MM.1S (cell line): ENCODE results near the gene GALNT4.

Experiments
- DNase-seq: peaks from one replicate; pipeline ENCODE4 v3.0.0-alpha.2; 2015
- H2AFZ ChIP-seq: fragments of 300-600 bp; sonication (generic); 2 replicates; pipeline ENCODE4 v1.6.0; 2016; ENCODE audit warnings: antibody characterized with exemption, low read length
- H3F3A ChIP-seq: fragments of 300-600 bp; sonication (generic); 2 replicates; pipeline ENCODE4 v1.6.1; 2016; ENCODE audit warnings: mild to moderate bottlenecking, antibody characterized with exemption, low read length, moderate library complexity, mixed read lengths; ENCODE audit not compliant: insufficient read depth
- H3K27ac ChIP-seq: fragments of 300-600 bp; sonication (generic); 2 replicates; pipeline ENCODE4 v1.5.1; 2016; ENCODE audit warnings: mild to moderate bottlenecking, low read length
- H3K27me3 ChIP-seq: fragments of 300-600 bp; sonication (generic); replicated peaks from 2 replicates; pipeline ENCODE4 v1.6.0; 2016; ENCODE audit warnings: low read length; ENCODE audit not compliant: insufficient read depth
- H3K36me3 ChIP-seq: fragments of 300-600 bp; sonication (generic); replicated peaks from 2 replicates; pipeline ENCODE4 v1.6.1; 2016; ENCODE audit warnings: mild to moderate bottlenecking, low read length, mixed read lengths; ENCODE audit not compliant: insufficient read depth
- H3K4me1 ChIP-seq: fragments of 300-600 bp; sonication (generic); 2 replicates; pipeline ENCODE4 v1.6.1; 2016; ENCODE audit warnings: low read length, mixed read lengths
- H3K4me2 ChIP-seq: fragments of 300-600 bp; sonication (generic); 2 replicates; pipeline ENCODE4 v1.6.0; 2016; ENCODE audit warnings: low read depth, low read length
- H3K4me3 ChIP-seq: fragments of 300-600 bp; sonication (generic); 2 replicates; pipeline ENCODE4 v1.5.1; 2016; ENCODE audit warnings: low read length, mixed read lengths
- H3K79me2 ChIP-seq: fragments of 300-600 bp; sonication (generic); 2 replicates; pipeline ENCODE4 v1.6.1; 2016; ENCODE audit warnings: mixed run types, low read length, mixed read lengths
- H3K9ac ChIP-seq: fragments of 300-600 bp; sonication (generic); 2 replicates; pipeline ENCODE4 v1.6.1; 2016; ENCODE audit warnings: low read length, mixed read lengths
- H3K9me2 ChIP-seq: fragments of 300-600 bp; sonication (generic); replicated peaks from 2 replicates; pipeline ENCODE4 v1.6.1; 2016; ENCODE audit warnings: mild to moderate bottlenecking, low read length, mixed read lengths; ENCODE audit not compliant: insufficient read depth
- H3K9me3 ChIP-seq: fragments of 300-600 bp; sonication (generic); replicated peaks from 2 replicates; pipeline ENCODE4 v1.6.1; 2016; ENCODE audit warnings: mild to moderate bottlenecking, low read length, mixed read lengths; ENCODE audit not compliant: insufficient read depth
- H4K20me1 ChIP-seq: fragments of 300-600 bp; sonication (generic); 2 replicates; pipeline ENCODE4 v1.6.1; 2016; ENCODE audit warnings: mild to moderate bottlenecking, low read length, moderate library complexity, mixed read lengths; ENCODE audit not compliant: insufficient read depth
- EZH2 ChIP-seq: fragments of 300-600 bp; sonication (generic); optimal IDR thresholded peaks from 2 replicates; pipeline ENCODE3; 2017; ENCODE audit warnings: low read depth, mild to moderate bottlenecking, antibody characterized with exemption, low read length, mixed read lengths
- EZH2phosphoT487 ChIP-seq: fragments of 300-600 bp; sonication (generic); IDR thresholded peaks from 2 replicates; pipeline ENCODE4 v1.6.1; 2018; ENCODE audit warnings: antibody characterized with exemption, low read length
- TF ChIP-seq, protein P1 (sequence below): fragments of 300-600 bp; sonication (generic); IDR thresholded peaks from 2 replicates; pipeline ENCODE4 v1.5.1; 2016; ENCODE audit warnings: antibody characterized with exemption, low read length, mixed read lengths

GALNT4 gene

DNA sequence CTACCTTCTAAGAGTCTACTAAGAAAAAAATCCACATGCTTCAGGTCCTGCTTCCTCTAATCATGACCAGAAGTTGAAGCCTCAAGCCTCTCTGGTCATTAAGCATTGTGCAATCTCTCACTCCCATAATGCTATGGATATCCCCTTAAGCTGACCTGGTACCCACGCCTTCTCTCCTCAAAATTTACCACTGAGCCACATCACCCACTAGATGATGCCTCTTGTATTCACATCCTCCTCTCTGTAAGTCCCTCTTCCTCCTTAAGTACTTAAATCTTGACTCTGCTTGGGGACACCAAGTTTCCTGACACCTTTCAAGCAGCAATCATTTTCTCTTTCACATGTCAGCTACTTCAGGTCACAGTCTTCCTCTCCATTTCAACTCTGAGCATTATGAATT is 9.8 kb downstream of the GALNT4 start:
- peak; percentile 23 for DNase-seq
- TF ChIP-seq EZH2phosphoT487 = no peak
- TF ChIP-seq, protein P1, sequence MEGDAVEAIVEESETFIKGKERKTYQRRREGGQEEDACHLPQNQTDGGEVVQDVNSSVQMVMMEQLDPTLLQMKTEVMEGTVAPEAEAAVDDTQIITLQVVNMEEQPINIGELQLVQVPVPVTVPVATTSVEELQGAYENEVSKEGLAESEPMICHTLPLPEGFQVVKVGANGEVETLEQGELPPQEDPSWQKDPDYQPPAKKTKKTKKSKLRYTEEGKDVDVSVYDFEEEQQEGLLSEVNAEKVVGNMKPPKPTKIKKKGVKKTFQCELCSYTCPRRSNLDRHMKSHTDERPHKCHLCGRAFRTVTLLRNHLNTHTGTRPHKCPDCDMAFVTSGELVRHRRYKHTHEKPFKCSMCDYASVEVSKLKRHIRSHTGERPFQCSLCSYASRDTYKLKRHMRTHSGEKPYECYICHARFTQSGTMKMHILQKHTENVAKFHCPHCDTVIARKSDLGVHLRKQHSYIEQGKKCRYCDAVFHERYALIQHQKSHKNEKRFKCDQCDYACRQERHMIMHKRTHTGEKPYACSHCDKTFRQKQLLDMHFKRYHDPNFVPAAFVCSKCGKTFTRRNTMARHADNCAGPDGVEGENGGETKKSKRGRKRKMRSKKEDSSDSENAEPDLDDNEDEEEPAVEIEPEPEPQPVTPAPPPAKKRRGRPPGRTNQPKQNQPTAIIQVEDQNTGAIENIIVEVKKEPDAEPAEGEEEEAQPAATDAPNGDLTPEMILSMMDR = no peak
- no peak for TF ChIP-seq EZH2
- H3K9me2 ChIP-seq = no peaks in the 10 kb centered on the region
- no peak overlapping the region for H3K4me3 ChIP-seq
- H3K36me3 ChIP-seq = no peaks in the 10 kb centered on the region
- H4K20me1 ChIP-seq = no peaks in the 10 kb centered on the region
- H3K27ac ChIP-seq = no peak overlapping the region
- peaks cover 8% of the 10 kb centered on the region for H3K4me1 ChIP-seq
- H3F3A ChIP-seq = no peaks in the 10 kb centered on the region
- no peaks in the 10 kb centered on the region for H3K9me3 ChIP-seq
- H3K79me2 ChIP-seq = peaks cover 57% of the 10 kb centered on the region
- no peak overlapping the region for H2AFZ ChIP-seq
- H3K27me3 ChIP-seq = no peaks in the 10 kb centered on the region
- no peak overlapping the region for H3K9ac ChIP-seq
- H3K4me2 ChIP-seq = no peak overlapping the region

DNA sequence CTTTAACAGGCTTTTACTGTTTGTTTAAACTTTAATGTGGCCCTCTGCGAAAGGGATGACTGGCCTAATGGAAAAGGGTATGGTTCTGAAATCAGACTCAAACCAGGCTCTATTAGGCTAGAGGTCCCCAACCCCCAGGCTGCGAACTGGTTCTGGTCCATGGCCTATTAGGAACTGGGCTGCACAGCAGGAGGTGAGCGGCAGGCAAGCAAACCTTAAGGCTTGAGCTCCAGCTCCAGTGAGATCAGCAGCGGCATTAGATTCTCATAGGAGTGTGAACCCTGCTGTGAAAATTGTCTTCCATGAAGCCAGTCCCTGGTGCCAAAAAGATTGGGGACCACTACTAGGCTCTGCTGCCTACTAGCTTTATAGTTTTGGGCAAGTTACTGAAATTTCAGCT is 11.1 kb downstream of the GALNT4 start:
- no peak for DNase-seq
- H3K27me3 ChIP-seq = no peaks in the 10 kb centered on the region
- no peak overlapping the region for H3K4me2 ChIP-seq

DNA sequence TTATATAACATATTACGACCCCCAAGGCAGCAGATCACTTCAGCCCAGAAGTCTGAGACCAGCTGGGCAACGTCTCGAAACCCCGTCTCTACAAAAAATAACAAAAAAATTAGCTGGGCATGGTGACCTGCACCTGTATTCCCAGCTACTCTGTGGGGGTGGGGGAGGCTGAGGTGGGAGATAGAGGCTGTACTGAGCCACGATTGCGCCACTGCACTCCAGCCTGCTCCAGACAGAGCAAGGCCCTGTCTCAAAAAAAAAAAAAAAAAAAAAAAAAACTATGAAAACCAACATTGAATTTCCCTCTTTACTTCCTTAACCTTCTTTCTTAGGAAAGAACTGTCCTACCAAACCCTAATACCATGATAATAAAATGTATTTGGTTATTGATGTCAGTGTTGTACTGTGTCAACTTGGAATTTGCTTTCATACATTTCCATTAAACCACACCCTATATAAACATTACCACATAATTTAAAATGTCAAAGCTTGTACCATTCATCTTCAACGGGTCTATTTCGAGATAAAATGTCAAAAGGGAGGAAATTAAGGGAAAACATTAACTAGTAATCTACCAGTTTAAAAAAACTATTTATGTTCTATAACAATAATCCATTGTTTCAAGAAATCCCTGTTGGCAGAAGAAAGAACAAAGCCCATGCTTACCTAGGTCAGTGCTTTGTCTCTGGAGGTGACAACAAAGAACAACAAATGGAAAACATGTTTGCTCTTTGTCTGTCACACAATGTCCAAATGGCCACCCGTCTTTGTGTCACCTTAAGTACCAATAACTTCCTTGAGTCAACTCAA is 17.4 kb downstream of the GALNT4 start:
- Histone ChIP-seq H3K4me1 (no peaks in the 10 kb centered on the region), H3K36me3 (no peaks in the 10 kb centered on the region), H4K20me1 (no peaks in the 10 kb centered on the region), H3K4me3 (no peak overlapping the region), H3K27me3 (no peaks in the 10 kb centered on the region), H3K27ac (no peak overlapping the region), H2AFZ (no peak overlapping the region), H3K9me3 (no peaks in the 10 kb centered on the region), H3K9ac (no peak overlapping the region), H3F3A (no peaks in the 10 kb centered on the region), H3K4me2 (no peak overlapping the region), H3K79me2 (peaks cover 10% of the 10 kb centered on the region), H3K9me2 (no peaks in the 10 kb centered on the region)
- TF ChIP-seq EZH2 (no peak), EZH2phosphoT487 (no peak)
- TF ChIP-seq, protein P1 = no peak
- no peak for DNase-seq

More for the DNA sequence above, 11.1 kb downstream of the GALNT4 start:
- Histone ChIP-seq H3K9ac (no peak overlapping the region), H3K4me3 (no peak overlapping the region), H3K36me3 (no peaks in the 10 kb centered on the region), H3K4me1 (peaks cover 8% of the 10 kb centered on the region), H3K9me2 (no peaks in the 10 kb centered on the region), H3K9me3 (no peaks in the 10 kb centered on the region), H2AFZ (no peak overlapping the region), H4K20me1 (no peaks in the 10 kb centered on the region), H3K27ac (no peak overlapping the region), H3K79me2 (peaks cover 45% of the 10 kb centered on the region), H3F3A (no peaks in the 10 kb centered on the region)
- no peak for TF ChIP-seq EZH2

DNA sequence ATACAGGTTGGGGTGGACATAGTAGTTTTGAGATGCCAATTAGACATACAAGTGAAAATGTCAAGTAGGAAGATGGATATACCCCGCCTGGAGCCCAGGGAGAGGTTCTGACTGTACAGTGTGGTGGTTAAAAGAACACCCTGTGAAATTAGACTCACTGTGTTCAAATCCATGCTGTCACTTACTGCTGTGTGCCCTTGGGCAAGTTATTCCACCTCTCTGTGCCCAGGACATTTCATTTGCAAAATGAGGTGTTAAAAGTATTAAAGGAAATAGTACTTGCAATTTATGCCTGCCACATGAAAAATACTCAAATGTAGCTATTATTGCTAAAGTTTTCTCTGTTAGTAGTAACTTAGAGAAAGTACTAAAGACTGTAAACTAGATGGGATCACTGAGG is 18.5 kb downstream of the GALNT4 start:
- H3K4me2 ChIP-seq = no peak overlapping the region
- no peak for DNase-seq
- H3K4me3 ChIP-seq = no peak overlapping the region
- H3K27me3 ChIP-seq = no peaks in the 10 kb centered on the region
- no peak overlapping the region for H3K9ac ChIP-seq
- no peaks in the 10 kb centered on the region for H3K36me3 ChIP-seq
- H4K20me1 ChIP-seq = no peaks in the 10 kb centered on the region
- H3K4me1 ChIP-seq = no peaks in the 10 kb centered on the region
- H3K27ac ChIP-seq = no peak overlapping the region
- TF ChIP-seq EZH2 (no peak), EZH2phosphoT487 (no peak)
- TF ChIP-seq, protein P1 = no peak
- H3F3A ChIP-seq = no peaks in the 10 kb centered on the region
- no peaks in the 10 kb centered on the region for H3K9me2 ChIP-seq
- H2AFZ ChIP-seq = no peak overlapping the region
- H3K79me2 ChIP-seq = peaks cover 10% of the 10 kb centered on the region
- no peaks in the 10 kb centered on the region for H3K9me3 ChIP-seq
